GM12865 (cell line): ENCODE data around the gene SYCP2.

Experiments
- DNase-seq: peaks from one replicate; pipeline ENCODE4 v3.0.0; 2010; ENCODE audit warnings: low read depth
- H3K4me3 ChIP-seq: 2 replicates; pipeline ENCODE4 v1.5.1; 2011; ENCODE audit warnings: mild to moderate bottlenecking, low read depth, low read length, control low read depth
- TF ChIP-seq, protein P1 (sequence below): IDR thresholded peaks from 2 replicates; pipeline ENCODE4 v1.5.1; 2011; ENCODE audit warnings: low read length, control low read depth, low read depth, inconsistent platforms; ENCODE audit not compliant: insufficient read depth; ENCODE audit errors: missing control alignments

Gene SYCP2

DNA sequence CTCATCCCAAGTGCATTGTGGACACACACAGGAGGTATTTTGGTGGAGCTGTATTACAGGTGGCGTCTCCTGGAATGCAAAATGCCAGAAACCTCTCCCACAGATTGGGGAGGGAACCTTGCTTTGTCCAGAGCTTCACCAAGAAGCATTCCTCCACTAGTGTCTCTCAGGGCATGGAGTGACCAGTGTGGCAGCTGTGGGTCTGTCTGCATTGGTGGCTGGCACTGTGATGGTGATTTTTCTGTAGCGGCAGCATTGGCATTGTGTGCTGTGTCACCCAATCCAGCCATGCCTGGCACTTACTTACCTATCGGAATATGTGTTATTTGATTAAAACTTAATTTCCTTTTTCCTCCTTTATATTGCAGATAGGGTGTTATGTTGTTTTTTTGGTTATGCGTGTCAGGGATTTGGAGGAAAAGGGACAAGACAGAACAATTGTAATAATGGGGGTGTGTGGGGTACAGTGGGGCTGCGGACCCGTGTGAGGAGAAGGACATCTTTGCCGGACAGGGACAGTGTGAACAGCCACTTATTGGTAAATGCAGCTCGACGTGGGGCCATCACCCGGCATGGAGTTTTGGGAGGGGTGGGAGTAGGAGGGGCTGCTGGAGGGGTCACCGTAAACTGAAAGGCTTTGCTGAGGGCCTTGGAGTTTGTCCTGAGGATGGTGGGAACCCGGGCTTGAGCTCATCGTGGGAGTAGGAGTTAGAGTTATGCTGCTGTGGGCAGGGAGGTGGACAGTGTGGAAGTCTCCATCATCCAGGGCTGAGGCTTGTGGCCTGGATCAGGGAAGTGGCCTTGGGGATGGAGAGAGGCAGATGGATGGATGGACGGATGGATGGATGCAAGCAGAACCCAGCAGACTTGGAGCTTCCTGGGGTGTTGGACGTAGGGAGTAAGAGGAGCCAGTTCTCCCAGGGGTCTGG, 105.0 kb downstream of the SYCP2 start:
- no peak overlapping the region for H3K4me3 ChIP-seq
- TF ChIP-seq, protein P1, sequence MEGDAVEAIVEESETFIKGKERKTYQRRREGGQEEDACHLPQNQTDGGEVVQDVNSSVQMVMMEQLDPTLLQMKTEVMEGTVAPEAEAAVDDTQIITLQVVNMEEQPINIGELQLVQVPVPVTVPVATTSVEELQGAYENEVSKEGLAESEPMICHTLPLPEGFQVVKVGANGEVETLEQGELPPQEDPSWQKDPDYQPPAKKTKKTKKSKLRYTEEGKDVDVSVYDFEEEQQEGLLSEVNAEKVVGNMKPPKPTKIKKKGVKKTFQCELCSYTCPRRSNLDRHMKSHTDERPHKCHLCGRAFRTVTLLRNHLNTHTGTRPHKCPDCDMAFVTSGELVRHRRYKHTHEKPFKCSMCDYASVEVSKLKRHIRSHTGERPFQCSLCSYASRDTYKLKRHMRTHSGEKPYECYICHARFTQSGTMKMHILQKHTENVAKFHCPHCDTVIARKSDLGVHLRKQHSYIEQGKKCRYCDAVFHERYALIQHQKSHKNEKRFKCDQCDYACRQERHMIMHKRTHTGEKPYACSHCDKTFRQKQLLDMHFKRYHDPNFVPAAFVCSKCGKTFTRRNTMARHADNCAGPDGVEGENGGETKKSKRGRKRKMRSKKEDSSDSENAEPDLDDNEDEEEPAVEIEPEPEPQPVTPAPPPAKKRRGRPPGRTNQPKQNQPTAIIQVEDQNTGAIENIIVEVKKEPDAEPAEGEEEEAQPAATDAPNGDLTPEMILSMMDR, result no peak
- no peak for DNase-seq

DNA sequence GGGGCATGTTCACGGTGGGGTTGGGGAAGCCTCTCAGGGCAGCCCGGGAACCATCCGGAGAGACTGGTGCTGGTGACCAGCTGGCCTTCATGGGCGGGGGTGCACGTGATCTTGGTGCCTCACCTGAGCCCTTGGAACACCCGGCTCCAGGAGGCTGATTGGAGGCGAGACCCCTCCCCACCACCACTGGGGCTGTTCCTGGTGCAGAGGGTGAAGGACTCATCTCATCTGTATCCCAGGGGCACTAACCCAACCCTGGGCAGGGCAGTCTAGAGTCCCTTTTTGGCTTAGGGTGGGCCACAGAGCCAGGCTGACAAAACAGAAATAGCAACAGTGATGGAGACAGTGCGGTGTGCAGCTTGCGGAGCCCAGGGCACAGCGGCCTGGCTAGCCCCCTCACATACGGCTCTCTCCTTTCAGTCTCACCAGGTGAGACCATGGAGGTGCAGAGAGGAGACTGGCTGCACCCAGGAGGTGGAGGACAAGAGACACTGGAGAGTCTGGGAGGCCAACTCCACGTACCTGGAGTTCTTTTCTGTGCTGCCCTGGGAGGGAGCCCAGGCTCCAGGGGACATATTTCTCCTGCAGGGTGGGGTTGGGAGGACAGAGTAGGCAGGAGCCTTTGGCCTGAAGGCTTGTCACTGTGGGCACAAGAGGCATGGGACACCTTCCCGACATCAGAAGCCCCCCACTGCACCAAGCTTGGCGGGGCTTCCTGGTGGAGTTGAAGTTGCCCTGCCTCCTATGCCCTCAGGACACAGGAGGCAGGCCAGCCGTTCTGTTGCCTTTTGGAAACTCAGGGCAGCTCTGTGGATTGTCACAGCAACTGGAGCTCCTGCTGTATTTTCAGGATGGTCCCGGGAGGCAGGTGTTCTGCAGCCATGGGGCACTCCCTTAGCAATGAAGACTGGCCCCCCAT, 106.0 kb downstream of the SYCP2 start:
- DNase-seq, result no peak
- H3K4me3 ChIP-seq, result no peak overlapping the region
- TF ChIP-seq, protein P1, result no peak

DNA sequence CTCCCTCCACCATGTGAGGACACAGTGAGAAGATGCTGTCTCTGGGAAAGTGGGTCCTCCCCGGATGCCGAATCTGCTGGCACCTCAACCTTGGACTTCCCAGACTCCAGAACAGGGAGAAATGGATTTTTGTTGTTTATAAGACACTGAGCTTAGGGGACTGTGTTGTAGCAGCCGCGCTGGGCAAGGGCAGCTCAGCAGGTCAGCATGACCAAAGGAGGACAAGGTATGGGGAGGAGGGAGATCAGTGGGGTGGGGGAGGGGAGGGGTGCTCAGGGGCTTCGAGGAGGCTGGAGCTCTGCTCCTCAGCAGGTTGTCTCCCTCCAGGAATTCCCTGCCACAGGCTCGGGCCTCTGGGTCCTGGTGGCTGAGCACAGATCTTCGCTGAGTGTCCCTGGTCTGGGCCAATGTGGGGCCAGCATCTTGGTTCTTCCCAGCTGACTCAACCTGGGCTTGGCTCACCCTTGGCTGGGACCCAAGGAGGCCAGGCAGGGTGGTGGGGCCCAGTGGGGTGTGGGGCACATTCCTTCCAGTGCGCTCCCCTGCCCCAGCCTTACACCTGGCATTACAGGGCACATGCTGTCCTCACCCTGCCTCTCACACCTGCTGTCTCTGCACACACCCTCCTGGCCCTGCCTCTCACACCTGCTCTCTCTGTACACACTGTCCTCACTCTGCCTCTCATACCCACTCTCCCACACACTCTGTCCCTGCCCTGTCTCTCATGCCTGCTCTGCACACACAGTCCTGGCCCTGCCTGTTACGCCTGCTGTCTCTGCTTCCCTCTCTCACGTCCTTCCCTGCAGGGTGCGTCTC, 107.3 kb downstream of the SYCP2 start:
- H3K4me3 ChIP-seq, result no peak overlapping the region
- TF ChIP-seq, protein P1, result no peak
- DNase-seq, result no peak

DNA sequence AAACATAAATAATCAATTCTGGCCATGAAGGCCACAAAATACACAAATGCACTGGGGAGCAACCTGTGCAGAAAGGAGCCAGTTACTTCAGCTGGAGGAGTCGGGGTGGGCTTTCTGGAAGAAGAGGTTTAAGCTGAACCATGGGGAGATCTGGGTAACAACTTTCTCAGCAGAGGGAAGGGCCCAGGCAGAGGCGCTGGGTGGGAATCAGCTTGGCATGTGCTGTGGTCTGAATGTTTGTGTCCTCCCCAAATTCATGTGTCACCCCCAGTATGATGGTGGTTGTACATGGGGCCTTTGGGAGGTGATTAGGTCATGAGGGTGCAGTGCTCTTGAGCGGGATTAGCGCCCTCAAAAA, 107.9 kb downstream of the SYCP2 start:
- TF ChIP-seq, protein P1, result no peak
- DNase-seq, result no peak
- no peak overlapping the region for H3K4me3 ChIP-seq

DNA sequence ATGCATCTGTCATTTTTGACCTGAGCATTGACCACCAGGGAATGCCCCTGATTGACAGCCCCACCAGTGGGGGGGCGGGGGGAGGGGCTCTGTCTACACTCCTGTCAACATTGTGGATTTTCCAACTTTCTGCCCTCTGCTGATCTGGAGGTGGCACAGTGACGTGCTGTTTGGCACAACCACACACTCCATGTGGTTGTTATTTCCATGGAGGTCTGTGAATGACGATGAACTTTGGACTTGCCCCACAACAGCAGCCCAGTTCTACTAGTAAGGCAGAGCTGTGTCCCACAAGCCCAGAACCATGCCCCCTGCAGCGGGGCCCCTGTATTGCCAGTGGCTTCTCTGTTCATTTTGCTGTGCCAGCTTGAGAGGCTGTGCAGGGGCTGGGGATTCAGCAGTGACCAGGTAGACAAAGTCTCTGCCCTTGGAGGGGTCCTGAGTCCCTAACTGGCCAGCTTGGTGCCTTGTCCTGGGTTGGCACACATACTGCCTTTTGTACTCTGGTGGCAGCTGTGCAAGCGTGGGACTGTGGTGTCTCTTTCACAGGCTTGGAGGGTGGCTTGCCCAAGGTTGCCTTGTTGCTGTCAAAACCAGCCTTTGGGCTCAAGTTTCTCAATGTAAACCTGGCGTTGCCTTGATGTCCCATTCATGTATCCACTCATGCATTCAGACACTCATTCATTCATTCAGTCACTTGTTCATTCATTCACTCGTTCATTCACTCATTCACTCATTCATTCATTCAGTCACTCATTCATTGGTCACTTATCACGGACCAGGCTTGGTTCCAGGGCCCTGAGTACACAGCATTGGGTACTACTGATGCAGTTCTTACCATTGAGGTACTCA, 108.5 kb downstream of the SYCP2 start:
- H3K4me3 ChIP-seq, result no peak overlapping the region
- TF ChIP-seq, protein P1, result no peak
- no peak for DNase-seq
